NCI-H345 treated with DMSO at 0.1 percent for 48 hours (cell line): ENCODE data around the gene PCGF6.

ENCODE experiments used
- DNase-seq: peaks from one replicate; lab custom pipeline; 2025; ENCODE audit not compliant: unreplicated experiment; lab: John Stamatoyannopoulos, UW

The PCGF6 gene

DNA sequence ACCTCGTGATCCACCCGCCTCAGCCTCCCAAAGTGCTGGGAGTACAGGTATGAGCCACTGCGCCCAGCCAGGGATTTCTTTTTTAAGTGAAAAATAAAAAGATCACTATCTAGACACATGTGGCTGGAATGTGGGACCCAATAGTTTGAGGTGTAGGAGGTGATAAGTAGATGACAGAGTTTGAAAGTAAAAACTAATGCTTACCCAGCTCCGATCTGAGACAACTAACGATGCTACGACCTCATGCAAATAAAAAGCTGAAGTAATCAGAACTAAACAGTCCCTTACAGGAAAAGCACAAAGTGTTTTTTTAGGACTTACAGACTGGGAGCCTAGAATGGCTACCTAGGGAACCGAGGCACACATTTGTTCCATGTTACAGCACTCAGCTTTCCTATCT is 23.0 kb downstream of the PCGF6 start:
- DNase-seq, result no peak

DNA sequence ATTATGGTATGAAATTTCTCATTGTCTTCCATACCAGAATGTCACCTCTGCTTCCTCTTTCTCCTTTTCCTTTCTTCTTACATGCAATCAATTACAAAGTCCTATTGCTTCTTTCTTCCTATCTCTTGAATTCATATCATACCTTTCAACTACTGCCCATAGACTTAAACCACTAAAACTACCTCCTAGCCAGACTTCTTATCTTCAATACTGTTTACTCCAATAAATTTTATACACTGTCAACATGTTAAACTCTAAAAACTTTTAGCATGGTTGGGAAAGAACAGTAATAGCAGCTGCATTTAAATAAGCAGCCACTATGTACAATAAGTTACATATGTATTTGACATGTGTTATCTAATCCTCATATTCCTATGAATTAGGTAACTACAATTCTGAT is 34.9 kb downstream of the PCGF6 start:
- DNase-seq, result no peak

DNA sequence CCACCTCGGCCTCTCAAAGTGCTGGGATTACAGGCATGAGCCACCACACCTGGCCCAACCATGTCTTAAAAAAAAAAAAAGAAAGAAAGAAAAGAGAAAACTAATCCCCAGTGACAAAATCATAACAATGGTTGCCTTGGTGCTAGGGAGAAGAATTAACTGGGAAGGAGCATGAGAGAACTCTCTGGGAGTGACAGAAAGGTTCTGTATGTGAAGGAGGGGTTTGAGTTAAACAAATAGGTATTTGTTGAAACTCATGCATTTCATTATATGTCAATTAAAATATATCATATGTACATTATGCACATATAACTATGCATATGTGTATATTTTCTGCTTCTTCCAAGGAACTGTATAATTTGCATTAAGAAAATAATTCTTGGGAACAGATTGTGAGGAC is 40.7 kb downstream of the PCGF6 start:
- no peak for DNase-seq

DNA sequence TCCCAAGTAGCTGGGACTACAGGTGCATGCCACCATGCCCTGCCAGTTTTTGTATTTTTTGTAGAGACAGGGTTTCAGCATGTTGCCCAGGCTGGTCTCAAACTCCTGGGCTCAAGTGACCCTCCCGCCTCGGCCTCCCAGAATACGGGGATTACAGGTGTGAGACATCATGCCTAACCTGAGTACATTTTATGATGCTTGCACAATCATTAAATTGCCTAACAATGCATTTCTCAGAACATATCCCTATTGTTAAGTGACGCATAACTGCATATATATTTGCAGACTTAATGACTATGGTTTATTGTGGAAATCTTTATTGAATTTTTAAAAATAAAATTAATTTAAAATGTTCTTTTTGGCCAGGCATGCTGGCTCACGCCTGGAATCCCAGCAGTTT is 43.3 kb downstream of the PCGF6 start:
- no peak for DNase-seq

DNA sequence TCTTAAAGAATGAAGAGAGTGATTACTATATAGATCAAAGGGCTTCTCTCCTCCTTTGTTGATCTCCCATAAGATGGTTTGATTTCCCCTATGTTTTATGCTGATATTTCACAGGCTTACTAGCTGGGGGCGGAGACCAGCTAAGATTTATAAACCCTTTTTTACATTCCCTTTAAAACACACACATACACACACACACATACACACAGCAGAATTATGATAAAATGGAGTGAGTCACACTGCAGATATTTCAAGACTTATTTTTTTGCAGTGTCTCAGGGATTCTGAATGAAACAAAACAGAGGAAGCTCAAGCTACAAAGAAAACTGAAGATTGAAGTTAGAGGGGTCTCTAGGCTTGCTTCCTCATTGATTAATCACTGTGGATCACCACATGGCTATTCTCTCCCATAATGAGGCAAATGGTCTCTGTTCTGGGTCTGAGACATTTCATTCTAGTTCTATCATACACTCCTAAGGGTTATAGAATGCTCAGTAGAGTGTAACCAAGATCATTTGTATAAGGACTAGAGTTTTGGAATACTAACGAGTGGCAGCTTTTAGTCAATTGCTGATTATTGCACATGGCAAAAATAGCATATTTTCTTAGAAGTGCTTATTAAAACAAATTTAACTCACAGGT is 55.4 kb downstream of the PCGF6 start:
- no peak for DNase-seq

DNA sequence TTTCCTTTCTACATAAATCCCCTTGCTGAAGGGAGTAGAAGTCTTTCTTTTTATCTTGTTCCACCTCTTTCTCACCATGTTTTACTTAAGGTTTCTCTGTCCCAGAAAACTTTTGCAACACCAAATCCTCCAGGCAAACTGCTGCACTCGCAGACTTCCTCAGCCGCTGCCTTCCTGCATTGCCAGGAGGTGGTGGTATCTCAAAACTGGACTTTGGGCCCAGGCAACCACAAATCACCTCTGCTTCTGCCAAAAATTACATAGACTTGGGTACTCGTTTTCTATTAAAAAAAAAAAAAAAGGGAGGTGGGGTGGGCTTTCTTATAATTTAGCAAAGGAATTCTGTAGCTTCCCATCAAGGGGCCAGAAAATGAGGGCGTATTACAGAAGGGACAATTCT is 59.4 kb downstream of the PCGF6 start:
- no peak for DNase-seq

DNA sequence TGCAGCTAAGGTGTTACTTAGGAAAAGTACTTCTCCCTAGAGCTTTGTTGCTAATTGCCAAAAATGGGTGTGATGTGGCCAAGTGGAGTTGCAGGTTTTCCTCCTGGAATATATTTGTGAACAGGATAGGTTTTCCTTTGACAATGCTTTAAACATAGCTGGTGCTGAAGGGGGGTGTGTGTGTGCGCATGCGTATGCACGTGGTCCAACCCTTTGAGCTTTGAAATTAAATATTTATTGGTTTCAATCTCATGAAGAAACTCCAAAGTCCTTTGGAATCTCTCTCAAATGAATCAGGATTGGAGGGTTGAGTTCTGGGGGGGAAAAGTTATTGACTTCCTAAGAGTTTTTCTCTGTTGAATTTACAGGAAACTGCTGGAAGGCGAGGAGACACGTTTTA is 62.9 kb downstream of the PCGF6 start:
- no peak for DNase-seq

DNA sequence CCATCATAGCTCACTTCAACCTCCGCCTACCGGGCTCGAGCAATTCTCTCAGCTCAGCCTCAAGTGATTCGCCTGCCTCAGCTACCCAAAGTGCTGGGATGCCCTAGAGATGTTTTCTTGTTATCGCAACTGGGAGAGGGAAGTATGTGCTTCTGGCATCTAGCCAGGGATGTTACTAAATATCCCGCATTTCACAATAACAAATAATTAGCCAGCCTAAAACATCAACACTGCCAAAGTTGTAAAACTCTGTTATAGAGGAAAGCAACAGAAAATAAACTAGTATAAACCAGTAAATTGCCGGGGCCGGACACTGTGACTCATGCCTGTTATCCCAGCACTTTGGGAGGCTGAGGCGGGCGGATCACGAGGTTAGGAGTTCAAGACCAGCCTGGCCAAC is 66.8 kb downstream of the PCGF6 start:
- no peak for DNase-seq

DNA sequence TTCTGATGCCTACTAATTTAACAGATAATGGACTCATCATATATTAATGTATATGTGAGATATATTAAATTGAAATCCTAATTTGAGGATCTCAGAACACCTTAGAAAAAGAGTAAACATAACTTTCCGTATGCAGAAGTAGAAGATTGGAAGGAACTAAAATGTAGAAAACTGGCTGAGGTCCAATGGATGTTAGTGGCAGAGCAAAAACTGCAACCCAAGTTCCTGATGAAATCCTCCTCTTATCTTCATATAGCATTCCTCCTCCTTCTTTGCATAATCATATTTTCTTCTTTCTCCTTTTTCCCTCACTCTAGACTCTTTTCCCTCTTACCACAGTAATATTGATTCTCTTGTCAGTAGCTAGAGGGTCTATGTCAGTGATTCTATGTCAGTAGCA is 68.0 kb downstream of the PCGF6 start:
- no peak for DNase-seq

DNA sequence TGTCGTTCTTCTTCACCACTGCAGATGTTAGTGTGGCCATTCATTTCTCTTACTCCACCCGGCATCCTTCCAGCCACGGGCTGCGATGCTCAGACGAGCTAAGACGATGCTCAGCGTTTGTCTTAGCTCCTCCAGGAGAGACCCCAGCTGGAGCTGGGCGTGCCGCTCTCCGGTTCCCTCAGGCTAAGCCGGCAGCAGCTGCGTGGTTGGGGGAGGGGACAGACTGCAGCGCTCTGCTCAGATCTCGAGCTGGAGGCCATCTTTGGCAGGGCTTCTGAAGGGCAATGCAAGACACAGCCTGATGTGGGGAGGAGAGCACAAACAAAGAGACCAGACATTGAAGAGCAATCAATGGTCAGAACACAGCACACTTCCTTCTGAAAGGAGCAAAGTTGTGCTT is 69.2 kb downstream of the PCGF6 start:
- DNase-seq, result peak; percentile 69

DNA sequence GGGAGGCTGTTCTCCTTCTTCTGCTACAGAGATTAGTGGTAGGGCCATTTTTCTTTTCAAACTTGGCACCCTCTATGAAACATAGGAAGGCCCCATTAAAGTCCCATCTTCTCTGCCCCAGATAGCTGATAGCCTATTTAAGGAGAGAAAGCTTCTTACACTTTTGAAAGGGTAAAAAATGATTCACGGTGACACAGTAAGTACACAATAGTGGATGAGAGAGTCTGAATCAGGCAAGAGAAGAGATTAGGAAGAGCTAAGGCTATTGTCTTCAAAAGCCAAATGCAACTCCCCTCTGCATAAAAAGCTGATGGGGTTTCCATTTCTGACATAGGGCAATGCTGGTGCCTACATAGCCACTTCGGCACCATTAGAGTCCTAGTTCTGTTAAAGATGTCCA is 70.4 kb downstream of the PCGF6 start:
- no peak for DNase-seq

DNA sequence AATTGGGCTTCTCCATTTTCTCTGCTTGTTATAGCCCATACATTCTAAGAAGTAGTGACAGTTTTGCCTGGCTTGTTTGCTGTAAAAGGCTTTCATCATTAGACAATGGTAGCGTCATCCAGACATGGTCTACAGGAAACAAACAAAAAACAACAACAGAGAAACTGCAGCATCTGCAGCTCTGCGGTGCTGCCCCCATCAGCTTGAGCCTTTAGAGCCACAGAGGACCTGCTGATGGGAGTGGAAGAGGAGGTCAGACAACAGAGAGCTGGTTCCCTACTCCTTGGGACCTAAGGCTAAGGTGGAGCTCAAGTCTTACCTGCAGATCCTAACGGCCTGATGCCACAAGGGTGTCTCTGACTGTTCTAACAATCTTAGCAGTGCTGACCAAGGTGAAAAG is 70.9 kb downstream of the PCGF6 start:
- DNase-seq, result peak; percentile 4

DNA sequence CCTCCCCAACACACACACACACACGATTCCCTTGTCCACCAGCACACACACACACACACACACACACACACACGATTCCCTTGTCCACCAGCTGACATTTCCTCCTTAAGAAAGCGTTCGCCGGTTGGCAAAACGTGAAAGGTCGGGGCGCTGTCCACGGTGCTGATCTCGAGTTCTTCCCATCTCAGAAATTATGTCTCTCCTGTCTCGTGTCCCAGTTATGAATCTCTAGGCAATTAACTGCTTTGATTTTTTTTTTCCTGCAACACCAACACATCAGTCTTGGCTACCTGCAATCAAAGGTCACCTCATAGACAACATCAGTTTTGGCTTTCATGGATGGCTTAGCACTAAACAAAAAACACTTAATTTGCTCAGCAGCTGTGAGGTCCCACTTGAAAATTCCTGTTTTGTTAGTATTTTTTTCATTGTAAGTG is 72.1 kb downstream of the PCGF6 start:
- DNase-seq, result peak; percentile 8

DNA sequence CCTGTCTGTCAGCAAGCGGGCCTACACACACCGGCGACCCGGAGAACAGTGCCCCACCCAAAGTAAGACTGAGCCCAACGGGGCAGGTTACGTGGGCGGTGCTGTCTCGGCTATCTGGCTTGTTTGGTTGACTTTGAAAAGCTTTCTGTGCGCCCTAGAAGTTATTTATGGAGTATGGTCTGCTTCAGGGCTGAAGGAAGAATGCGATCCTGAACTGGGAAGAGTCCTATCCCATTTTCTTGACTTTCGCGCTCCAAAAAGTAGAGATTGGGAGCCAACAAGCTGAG is 72.5 kb downstream of the PCGF6 start:
- DNase-seq, result no peak

DNA sequence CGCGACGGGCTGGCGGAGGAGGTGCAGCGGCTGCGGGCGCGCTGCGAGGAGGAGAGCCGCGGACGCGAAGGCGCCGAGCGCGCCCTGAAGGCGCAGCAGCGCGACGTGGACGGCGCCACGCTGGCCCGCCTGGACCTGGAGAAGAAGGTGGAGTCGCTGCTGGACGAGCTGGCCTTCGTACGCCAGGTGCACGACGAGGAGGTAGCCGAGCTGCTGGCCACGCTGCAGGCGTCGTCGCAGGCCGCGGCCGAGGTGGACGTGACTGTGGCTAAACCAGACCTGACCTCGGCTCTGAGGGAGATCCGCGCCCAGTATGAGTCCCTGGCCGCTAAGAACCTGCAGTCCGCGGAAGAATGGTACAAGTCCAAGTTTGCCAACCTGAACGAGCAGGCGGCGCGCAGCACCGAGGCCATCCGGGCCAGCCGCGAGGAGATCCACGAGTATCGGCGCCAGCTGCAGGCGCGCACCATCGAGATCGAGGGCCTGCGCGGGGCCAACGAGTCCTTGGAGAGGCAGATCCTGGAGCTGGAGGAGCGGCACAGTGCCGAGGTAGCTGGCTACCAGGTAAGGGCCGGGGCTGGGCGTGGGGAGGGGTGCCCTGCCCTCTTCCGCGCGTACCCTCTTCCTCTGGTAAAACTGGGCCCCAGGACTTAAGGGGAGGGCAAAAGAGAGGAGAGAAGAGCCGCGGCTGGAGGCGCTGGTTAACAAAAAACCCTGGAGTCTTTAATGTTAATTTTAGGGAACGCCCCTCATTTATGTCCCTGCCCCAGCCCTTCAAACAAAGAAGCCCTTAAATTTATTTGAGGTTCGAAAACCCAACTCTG is 73.0 kb downstream of the PCGF6 start:
- no peak for DNase-seq

DNA sequence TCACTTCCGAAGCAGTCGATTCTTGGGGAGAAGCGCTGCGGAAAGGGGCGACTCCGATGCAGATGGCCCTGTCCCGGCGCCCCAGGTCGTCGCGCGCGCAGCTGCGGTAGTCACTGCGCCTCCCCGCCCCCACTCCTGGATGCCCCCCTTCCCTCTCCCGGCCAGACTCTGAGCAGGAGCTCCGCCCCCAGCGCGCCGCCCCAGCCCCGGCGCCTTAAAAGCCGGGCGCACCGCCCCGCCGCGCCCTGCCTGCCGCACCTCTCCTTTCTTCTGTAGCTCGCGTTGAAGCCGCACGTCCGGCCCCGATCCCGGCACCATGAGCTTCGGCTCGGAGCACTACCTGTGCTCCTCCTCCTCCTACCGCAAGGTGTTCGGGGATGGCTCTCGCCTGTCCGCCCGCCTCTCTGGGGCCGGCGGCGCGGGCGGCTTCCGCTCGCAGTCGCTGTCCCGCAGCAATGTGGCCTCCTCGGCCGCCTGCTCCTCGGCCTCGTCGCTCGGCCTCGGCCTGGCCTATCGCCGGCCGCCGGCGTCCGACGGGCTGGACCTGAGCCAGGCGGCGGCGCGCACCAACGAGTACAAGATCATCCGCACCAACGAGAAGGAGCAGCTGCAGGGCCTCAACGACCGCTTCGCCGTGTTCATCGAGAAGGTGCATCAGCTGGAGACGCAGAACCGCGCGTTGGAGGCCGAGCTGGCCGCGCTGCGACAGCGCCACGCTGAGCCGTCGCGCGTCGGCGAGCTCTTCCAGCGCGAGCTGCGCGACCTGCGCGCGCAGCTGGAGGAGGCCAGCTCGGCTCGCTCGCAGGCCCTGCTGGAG is 73.8 kb downstream of the PCGF6 start, which contains the start of gene INA:
INA (plus strand) TSS at position 243 of the 817 bp plus-strand sequence; CDS start at position 317, 74 bp downstream.
- peak; percentile 37 for DNase-seq

DNA sequence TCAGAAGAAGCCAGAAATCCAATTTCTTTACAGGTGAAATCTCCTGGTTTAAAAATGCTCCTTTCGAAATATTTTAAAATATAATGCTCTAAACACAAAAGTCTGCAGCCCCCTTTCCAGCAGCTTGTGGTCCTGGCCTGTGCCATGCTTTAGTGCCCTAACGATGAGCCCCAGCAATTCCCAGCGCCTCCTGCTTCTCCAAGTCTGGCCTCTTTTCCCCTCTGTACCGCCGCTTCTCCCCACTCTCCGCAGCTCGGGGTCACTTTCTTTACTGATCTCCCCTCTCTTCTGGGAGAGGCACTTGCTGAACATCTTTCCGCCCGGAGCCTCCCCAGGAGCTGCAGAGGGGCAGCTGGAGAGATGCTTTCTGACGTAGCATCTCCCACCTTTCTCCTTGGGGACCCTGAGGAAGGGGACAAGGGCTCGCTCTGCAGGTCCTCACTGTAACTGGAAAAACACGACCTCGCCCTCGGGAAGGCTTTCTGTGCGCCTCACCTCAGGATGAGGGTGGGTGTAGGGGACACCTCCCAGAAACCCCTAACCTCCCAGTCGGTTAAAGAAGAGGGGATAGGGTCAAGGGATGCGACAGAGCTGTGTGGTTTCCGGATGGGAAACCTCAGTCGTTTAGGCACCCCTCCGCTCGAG is 74.6 kb downstream of the PCGF6 start:
- no peak for DNase-seq

DNA sequence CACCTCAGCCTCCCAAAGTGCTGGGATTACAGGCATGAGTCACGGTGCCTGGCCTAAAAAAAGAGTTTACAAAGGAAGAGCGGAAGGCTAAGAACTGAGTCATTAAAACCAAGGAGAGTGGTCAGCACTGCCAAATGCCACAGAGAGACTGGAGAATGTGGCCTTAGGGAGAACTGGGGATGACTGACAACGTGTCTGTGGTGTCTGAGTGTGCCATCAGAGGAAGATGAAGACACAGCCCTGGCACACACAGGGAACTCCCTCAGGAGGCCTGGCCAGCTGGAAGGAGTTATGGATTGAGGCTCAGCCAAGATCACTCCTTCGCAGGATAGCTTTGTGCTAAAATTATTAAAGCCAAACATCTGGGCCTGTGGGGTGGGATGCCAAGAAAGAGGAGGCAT is 77.9 kb downstream of the PCGF6 start:
- no peak for DNase-seq

DNA sequence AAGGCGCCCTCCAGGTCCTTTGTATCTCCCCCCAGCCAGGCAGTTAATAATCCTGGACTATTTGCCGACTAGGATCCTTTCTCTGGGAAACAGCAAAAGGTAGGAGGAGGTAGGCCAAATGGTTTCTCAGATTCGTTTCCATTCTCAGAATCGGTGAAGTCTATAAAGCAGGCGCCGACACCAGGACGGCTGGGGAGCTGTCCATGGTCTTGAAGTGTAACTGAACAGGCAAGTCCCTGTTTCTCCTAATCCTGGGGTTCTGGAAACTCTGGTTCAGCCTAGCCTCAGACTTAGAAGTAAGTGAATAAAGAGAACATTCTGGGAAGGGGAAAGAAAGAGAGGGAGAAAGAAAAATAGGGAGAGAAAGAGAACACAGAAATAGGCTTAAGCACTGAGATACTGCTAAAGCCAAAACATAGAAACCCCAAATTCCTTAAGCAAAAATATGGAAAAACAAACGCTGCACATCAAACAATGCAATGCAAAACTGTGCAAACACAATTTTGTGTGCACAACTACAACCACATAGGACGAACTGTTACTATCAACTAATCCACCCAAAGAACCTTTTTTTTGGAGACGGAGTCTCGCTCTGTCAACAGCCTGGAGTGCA is 85.1 kb downstream of the PCGF6 start:
- no peak for DNase-seq

DNA sequence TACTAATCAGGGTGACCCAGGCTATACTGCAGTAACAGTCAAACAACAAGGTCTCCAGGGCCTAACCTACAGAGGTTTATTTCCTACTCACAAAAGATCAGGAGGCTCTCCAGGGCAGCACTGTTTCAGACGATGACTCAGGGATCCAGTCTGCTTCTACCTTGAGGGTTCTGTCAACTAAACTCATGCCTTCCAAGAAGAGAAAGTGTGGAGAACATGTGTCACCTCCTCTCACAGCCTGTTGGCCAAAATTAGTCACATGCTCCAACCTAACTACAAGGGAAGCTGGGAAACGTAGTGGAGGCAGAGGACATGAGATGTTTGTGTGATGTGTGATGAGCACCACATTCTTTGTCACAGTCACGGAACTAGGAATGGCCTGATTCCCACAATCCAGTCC is 88.7 kb downstream of the PCGF6 start:
- DNase-seq, result no peak

DNA sequence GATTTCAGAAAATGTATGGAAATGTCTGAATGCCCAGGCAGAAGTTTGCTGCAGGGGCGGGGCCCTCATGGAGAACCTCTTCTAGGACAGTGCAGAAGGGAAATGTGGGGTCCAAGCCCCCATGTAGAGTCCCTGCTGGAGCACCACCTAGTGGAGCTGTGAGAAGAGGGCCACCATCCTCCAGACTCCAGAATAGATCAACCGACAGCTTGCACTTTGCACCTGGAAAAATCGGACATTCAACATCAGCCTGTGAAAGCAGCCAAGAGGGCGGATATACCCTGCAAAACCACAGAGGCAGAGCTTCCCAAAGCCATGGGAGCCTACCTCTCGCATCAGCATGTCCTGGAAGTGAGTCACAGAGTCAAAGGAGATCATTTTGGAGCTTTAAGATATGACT is 91.0 kb downstream of the PCGF6 start:
- DNase-seq, result no peak
